Thoracic aorta (tissue), 2 donors: Measurements from ENCODE around the gene ERCC2. TPM values are rescaled to one million over a fixed set of nuclear protein-coding genes. Genes with fewer than 3 reads are reported as not detected.
A peak's percentile ranks its signal among the peaks of the same experiment; 100 is the strongest.

Experiments used
- ATAC-seq: fragments of 150-250 bp; one replicate; pipeline ENCODE4 v1.8.0; 2017; ENCODE audit warnings: low read depth; ENCODE audit not compliant: insufficient number of reproducible peaks, low FRiP score
- DNase-seq: peaks from one replicate; pipeline ENCODE4 v3.0.0-alpha.2; 2020; ENCODE audit warnings: low spot score
- H3K27ac ChIP-seq, 2 donors: fragments of 200-600 bp; sonication (generic); 1 replicate in 1 of 2; 2 replicates in 1 of 2; pipeline ENCODE4 v1.5.1; 2016; ENCODE audit warnings: mild to moderate bottlenecking in 2 of 2, moderate library complexity in 2 of 2
- H3K27me3 ChIP-seq: fragments of 200-600 bp; sonication (generic); replicated peaks from 2 replicates; pipeline ENCODE4 v1.6.0; 2016; ENCODE audit warnings: mild to moderate bottlenecking; ENCODE audit not compliant: insufficient read depth
- H3K36me3 ChIP-seq: fragments of 200-600 bp; sonication (generic); one replicate; pipeline ENCODE4 v1.5.1; 2016
- H3K4me1 ChIP-seq, 2 donors: fragments of 200-600 bp; sonication (generic); 1 replicate in 1 of 2; 2 replicates in 1 of 2; pipeline versions ENCODE4 v1.5.1 to v1.6.0; 2016; ENCODE audit warnings: low read depth in 2 of 2, mild to moderate bottlenecking in 1 of 2; ENCODE audit not compliant: control insufficient read depth in 1 of 2
- H3K4me3 ChIP-seq: fragments of 200-600 bp; sonication (generic); 2 replicates; pipeline ENCODE4 v1.5.1; 2016; ENCODE audit warnings: mild to moderate bottlenecking
- H3K9me3 ChIP-seq: fragments of 200-600 bp; sonication (generic); 2 replicates; pipeline ENCODE4 v1.5.1; 2016
- CTCF ChIP-seq: fragments of 200-600 bp; sonication (generic); IDR thresholded peaks from one replicate; pipeline ENCODE4 v1.5.1; 2019; ENCODE audit warnings: antibody characterized with exemption
- total RNA-seq, 2 donors: library from RNA; depleted of rRNA; stranded (reverse); fragments of >200 nt; gene quantifications; one replicate each; pipeline versions ENCODE4 v1.1.0 to v1.2.3, GENCODE V29; 2016

ERCC2 gene
- total RNA-seq, 2 donors from 2014 or later = 11.6 to 18.3 TPM

GRCh38 chr19:45327404-45328143, 42.8 kb downstream of the ERCC2 start:
- Histone ChIP-seq H3K27ac (no peak overlapping the region), H3K4me1 (peaks cover 0 to 7% of the 10 kb centered on the region in 2 donors), H3K4me3 (no peak overlapping the region), H3K27me3 (peaks cover 4% of the 10 kb centered on the region), H3K9me3 (no peaks in the 10 kb centered on the region), H3K36me3 (no peaks in the 10 kb centered on the region)
- DNase-seq (no peak), ATAC-seq (no peak)
- no peak for TF ChIP-seq CTCF

- TF ChIP-seq CTCF = no peak
- Histone ChIP-seq H3K4me3 (no peak overlapping the region), H3K9me3 (no peaks in the 10 kb centered on the region), H3K27me3 (peaks cover 4% of the 10 kb centered on the region), H3K27ac (no peak overlapping the region), H3K36me3 (no peaks in the 10 kb centered on the region), H3K4me1 (peaks cover 0 to 7% of the 10 kb centered on the region in 2 donors)
- DNase-seq (no peak), ATAC-seq (no peak)
These were observed 45.9 kb downstream of the ERCC2 start for GRCh38 chr19:45324349-45324907.

GRCh38 chr19:45323671-45324081, 46.7 kb downstream of the ERCC2 start:
- no peak for TF ChIP-seq CTCF
- Histone ChIP-seq H3K4me3 (peak overlapping the region; percentile 21), H3K27me3 (peaks cover 4% of the 10 kb centered on the region), H3K4me1 (peaks cover 0 to 7% of the 10 kb centered on the region in 2 donors), H3K9me3 (no peaks in the 10 kb centered on the region), H3K36me3 (no peaks in the 10 kb centered on the region), H3K27ac (no peak overlapping the region)
- ATAC-seq (no peak), DNase-seq (no peak)

GRCh38 chr19:45322744-45323281, 47.6 kb downstream of the ERCC2 start, which contains the start of gene CKM:
CKM (minus strand) TSS chr19:45322875; CDS start chr19:45319713, 3,162 bp downstream.
- DNase-seq (no peak), ATAC-seq (no peak)
- H3K9me3 ChIP-seq = no peaks in the 10 kb centered on the region
- H3K4me1 ChIP-seq = peaks cover 0 to 7% of the 10 kb centered on the region in 2 donors
- peaks cover 4% of the 10 kb centered on the region for H3K27me3 ChIP-seq
- no peaks in the 10 kb centered on the region for H3K36me3 ChIP-seq
- H3K27ac ChIP-seq = no peak within 1 kb of the TSS
- peak within 1 kb of the TSS; percentile 21 for H3K4me3 ChIP-seq
- TF ChIP-seq CTCF = no peak

GRCh38 chr19:45322311-45322710, 48.1 kb downstream of the ERCC2 start:
- Histone ChIP-seq H3K27ac (no peak overlapping the region), H3K9me3 (no peaks in the 10 kb centered on the region), H3K36me3 (no peaks in the 10 kb centered on the region), H3K27me3 (peaks cover 4% of the 10 kb centered on the region), H3K4me3 (no peak overlapping the region), H3K4me1 (peaks cover 0 to 7% of the 10 kb centered on the region in 2 donors)
- TF ChIP-seq CTCF = no peak
- no peak for DNase-seq
- no peak for ATAC-seq
